Measurements from ENCODE around the gene SMARCC1. TPM values are rescaled to one million over a fixed set of nuclear protein-coding genes. Genes with fewer than 3 reads are reported as not detected.
A peak's percentile ranks its signal among the peaks of the same experiment; 100 is the strongest.

Gene SMARCC1
- total and polyA plus RNA-seq, 8 donors, result 9.0 to 58.7 (median 44.2) TPM

GRCh38 chr3:47614788-47615187 is 166.9 kb downstream of the SMARCC1 start:
- peaks cover 0 to 17% (median 0%) of the 10 kb centered on the region in 3 donors for H3K36me3 ChIP-seq
- H3K4me3 ChIP-seq, result no peak overlapping the region
- H3K4me1 ChIP-seq, result peaks cover 10 to 22% (median 22%) of the 10 kb centered on the region in 3 donors
- intact Hi-C loops (cut with DNase I), result no loop called here
- no peak for TF ChIP-seq CTCF (IDR thresholded peaks at IDR 0.05)
- ATAC-seq (no peak), FAIRE-seq (no peak), DNase-seq (no peak)
- no peak overlapping the region for H3K27ac ChIP-seq
- H3K27me3 ChIP-seq, result no peaks in the 10 kb centered on the region
- 87% methylated on average over 2 of the region's 2 CpGs for WGBS, 2 donors
- H3K9me3 ChIP-seq, result no peaks in the 10 kb centered on the region

GRCh38 chr3:47613722-47614121 is 168.0 kb downstream of the SMARCC1 start:
- Histone ChIP-seq H3K9me3 (no peaks in the 10 kb centered on the region), H3K27me3 (no peaks in the 10 kb centered on the region), H3K36me3 (peaks cover 0 to 15% (median 0%) of the 10 kb centered on the region in 3 donors), H3K4me3 (no peak overlapping the region), H3K4me1 (peaks cover 10 to 22% (median 22%) of the 10 kb centered on the region in 3 donors), H3K27ac (peak overlapping the region; percentile 53 to 61 (median 55))
- intact Hi-C loops (cut with DNase I), result no loop called here
- no peak for FAIRE-seq
- ATAC-seq, result peak; percentile 62 to 83 (median 75)
- no peak for TF ChIP-seq CTCF (IDR thresholded peaks at IDR 0.05)
- peak in 4 of 6 donors; percentile 22 to 69 (median 55) for DNase-seq
- 41 to 44% methylated on average over 4 of the region's 4 CpGs for WGBS, 2 donors

- Histone ChIP-seq H3K36me3 (peaks cover 0 to 16% (median 0%) of the 10 kb centered on the region in 3 donors), H3K27ac (peak overlapping the region in 2 of 4 donors; percentile 53 to 57), H3K4me3 (no peak overlapping the region), H3K4me1 (peaks cover 10 to 22% (median 22%) of the 10 kb centered on the region in 3 donors), H3K27me3 (no peaks in the 10 kb centered on the region), H3K9me3 (no peaks in the 10 kb centered on the region)
- intact Hi-C loops (cut with DNase I), result no loop called here
- ATAC-seq (no peak), FAIRE-seq (no peak), DNase-seq (no peak)
- WGBS, 2 donors, result 76 to 97% methylated on average over 2 of the region's 2 CpGs
- TF ChIP-seq CTCF (IDR thresholded peaks at IDR 0.05), result no peak
Observed at GRCh38 chr3:47612879-47613278, 168.8 kb downstream of the SMARCC1 start.

GRCh38 chr3:47612178-47612577 is 169.5 kb downstream of the SMARCC1 start:
- Histone ChIP-seq H3K9me3 (no peaks in the 10 kb centered on the region), H3K4me1 (peaks cover 10 to 22% (median 22%) of the 10 kb centered on the region in 3 donors), H3K36me3 (peaks cover 0 to 16% (median 0%) of the 10 kb centered on the region in 3 donors), H3K27me3 (no peaks in the 10 kb centered on the region), H3K27ac (peak overlapping the region in 2 of 4 donors; percentile 18 to 52), H3K4me3 (no peak overlapping the region)
- FAIRE-seq, result peak; percentile 74
- intact Hi-C loops (cut with DNase I), result no loop called here
- TF ChIP-seq CTCF (IDR thresholded peaks at IDR 0.05), result no peak
- DNase-seq, result no peak
- peak; percentile 77 to 90 (median 89) for ATAC-seq

- H3K36me3 ChIP-seq, result peaks cover 0 to 16% (median 0%) of the 10 kb centered on the region in 3 donors
- H3K27me3 ChIP-seq, result no peaks in the 10 kb centered on the region
- FAIRE-seq (no peak), ATAC-seq (no peak), DNase-seq (no peak)
- H3K27ac ChIP-seq, result peak overlapping the region in 2 of 4 donors; percentile 18 to 52
- whole genome bisulfite sequencing, 2 donors, result 66 to 67% methylated on average over 2 of the region's 2 CpGs
- no peaks in the 10 kb centered on the region for H3K9me3 ChIP-seq
- H3K4me1 ChIP-seq, result peaks cover 10 to 22% (median 22%) of the 10 kb centered on the region in 3 donors
- no peak for TF ChIP-seq CTCF (IDR thresholded peaks at IDR 0.05)
- intact Hi-C loops (cut with DNase I), result no loop called here
- no peak overlapping the region for H3K4me3 ChIP-seq
Observed at GRCh38 chr3:47611576-47611975, 170.1 kb downstream of the SMARCC1 start.
